Measurements from ENCODE around the gene EVA1C.

DNA sequence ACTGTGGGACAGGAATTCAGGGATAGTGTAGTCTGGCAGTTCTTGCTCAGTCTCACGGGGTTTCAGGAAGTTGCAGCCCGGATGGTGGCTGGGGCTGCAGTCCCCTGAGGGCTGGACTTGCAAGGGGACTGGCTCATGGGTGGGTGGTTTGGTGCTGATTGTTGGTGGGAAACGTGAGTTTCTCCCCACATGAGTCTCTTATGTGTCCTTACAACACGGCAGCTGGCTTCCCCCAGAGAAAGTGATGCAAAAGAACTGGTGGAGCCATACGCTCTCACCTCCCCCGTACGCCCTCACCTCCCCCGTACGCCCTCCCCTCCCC lies 64.9 kb downstream of the EVA1C start:
- TF ChIP-seq, protein P1, sequence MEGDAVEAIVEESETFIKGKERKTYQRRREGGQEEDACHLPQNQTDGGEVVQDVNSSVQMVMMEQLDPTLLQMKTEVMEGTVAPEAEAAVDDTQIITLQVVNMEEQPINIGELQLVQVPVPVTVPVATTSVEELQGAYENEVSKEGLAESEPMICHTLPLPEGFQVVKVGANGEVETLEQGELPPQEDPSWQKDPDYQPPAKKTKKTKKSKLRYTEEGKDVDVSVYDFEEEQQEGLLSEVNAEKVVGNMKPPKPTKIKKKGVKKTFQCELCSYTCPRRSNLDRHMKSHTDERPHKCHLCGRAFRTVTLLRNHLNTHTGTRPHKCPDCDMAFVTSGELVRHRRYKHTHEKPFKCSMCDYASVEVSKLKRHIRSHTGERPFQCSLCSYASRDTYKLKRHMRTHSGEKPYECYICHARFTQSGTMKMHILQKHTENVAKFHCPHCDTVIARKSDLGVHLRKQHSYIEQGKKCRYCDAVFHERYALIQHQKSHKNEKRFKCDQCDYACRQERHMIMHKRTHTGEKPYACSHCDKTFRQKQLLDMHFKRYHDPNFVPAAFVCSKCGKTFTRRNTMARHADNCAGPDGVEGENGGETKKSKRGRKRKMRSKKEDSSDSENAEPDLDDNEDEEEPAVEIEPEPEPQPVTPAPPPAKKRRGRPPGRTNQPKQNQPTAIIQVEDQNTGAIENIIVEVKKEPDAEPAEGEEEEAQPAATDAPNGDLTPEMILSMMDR (IDR thresholded peaks at IDR 0.05; ENCODE audit: poor library complexity) = no peak
- no peak for TF ChIP-seq EZH2phosphoT487 (IDR thresholded peaks at IDR 0.05; ENCODE audit: low read depth, severe bottlenecking, unreplicated experiment)
